ENCODE data around the gene NPM1.
"Not testable (repeated sequence)": the region's sequence is repeated elsewhere in the genome, so short reads cannot be mapped to it uniquely, and the experiment has no call there.

Gene NPM1, protein sequence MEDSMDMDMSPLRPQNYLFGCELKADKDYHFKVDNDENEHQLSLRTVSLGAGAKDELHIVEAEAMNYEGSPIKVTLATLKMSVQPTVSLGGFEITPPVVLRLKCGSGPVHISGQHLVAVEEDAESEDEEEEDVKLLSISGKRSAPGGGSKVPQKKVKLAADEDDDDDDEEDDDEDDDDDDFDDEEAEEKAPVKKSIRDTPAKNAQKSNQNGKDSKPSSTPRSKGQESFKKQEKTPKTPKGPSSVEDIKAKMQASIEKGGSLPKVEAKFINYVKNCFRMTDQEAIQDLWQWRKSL

DNA sequence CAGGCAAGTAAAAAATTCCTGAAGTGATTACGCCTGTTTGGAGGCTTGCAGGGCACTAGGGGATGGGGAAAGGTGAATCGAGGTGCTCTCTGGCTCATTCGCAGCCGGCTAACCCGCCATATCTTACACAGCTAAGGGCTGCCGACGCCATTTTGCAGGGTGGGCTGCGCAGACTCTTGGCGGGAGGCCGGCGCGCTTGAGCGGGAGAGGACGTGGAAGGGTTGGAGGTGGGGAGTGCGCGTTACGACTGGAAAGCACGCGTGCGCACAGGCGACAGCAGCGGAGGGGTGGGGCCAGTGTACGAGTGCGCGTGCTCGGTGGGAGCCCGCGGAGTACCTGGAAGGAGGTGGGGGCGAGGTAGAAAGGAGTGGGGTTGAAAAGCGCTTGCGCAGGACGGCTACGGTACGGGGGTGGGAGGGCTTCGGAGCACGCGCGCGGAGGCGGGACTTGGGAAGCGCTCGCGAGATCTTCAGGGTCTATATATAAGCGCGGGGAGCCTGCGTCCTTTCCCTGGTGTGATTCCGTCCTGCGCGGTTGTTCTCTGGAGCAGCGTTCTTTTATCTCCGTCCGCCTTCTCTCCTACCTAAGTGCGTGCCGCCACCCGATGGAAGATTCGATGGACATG lies at the start of gene NPM1:
Gene NPM1 (plus strand): TSS at position 505 of the 625 bp plus-strand sequence. CDS start 100 bp downstream, at position 605.
- peak; percentile 95 to 98 for DNase-seq (ENCODE audit: low read depth in 2 of 2)

DNA sequence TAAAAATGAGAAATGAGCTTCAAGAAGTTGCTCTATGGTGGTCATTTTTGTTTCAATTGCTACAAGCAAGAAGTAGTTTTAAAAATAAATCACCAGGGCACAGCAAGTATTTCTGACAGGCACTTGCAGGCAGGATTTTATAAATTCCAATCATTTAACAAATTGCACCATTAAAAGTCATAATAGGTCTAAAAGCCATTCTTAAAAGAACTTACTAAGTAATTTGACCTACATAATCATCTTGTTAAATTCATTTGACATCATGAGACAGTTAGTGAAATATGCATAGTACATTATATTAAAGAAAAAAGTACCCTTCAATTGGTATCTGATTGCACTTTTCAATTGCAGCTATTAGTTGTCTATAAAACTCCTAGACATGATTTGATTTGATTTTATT lies 47.6 kb upstream of the NPM1 start:
- DNase-seq (ENCODE audit: low read depth in 2 of 2), result no peak

DNA sequence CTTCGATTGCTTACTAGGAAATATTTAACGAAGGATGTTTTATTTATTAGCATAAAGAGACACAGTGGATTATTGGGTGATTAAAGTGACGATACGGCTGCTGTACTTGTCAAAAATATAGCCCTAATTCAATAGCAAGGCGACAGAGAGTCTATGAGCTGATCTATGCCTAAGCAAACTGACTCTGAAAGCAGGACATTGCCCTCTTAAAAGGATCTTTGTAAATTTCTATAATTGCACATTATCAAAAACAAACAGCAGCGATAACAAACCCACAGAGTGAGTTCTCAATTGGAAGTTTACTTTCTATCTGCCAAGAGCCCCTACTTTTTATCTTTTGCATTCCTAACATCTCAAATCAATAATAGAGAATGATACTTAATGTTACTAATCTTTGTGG lies 47.2 kb upstream of the NPM1 start:
- DNase-seq (ENCODE audit: low read depth in 2 of 2), result no peak

DNA sequence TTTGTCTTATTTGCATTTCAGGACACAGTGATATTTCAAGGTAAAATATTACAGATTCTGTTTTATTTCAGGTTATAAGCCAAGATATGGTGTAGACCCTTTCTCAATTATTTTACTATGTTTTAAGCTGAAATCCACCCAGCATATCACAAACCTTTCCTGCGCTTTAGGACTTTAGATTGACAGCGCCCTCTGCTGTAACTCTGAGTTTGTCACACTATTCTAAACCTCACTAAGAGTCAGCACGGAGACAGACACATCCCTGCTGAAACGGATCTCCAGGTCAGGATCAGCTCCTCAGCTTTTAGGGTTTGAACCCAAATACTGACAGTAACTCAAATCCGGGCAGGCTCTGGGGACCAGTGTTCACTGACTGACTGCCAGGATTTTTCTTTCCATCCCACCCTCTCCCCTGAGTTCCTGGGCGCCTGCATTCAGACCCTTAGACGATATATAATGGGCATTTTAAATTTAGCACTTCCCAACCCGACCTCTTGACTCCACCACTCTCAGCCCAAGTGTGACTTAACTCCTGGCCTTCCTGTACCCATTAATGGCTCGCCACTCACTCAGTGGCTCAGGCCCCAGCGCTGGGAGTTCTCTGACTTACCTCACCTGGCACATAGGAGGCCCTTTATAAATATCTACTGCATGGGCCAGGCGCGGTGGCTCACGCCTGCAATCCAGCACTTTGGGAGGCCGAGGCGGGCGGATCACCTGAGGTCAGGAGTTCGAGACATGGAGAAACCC lies 45.1 kb upstream of the NPM1 start:
- peak in 1 of 2 donors; percentile 2 for DNase-seq (ENCODE audit: low read depth in 2 of 2)

DNA sequence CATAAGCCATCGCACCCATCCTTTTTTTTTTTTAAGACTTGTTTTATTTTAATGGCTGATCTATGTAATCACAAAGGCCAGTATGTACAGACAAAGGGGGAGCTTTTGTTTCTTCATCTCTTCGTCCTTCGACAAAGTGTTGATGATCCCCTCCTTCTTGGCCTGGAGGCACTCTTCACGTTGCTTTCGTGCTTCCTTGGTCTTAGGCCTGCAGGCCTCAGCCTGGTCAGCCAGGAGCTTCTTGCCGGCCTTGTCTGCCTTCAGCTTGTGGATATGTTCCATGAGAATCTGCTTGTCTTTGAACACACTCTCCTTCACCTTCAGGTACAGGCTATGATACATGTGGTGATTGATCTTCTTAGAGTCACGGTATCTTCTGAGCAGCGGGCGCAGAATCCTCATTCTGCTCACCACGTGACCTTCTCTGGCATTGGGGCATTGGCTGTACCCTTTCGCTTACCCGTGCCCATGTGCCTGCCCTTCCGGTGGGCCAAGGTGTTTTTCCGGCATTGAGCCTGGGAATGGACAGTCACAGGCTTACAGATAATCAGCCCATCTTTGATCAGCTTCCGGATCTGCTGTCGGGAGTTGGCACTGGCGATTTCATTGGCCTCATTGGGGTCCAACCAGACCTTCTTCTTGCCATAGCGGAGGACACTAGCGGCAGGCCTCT lies 42.6 kb upstream of the NPM1 start:
- DNase-seq (ENCODE audit: low read depth in 2 of 2), result no peak

DNA sequence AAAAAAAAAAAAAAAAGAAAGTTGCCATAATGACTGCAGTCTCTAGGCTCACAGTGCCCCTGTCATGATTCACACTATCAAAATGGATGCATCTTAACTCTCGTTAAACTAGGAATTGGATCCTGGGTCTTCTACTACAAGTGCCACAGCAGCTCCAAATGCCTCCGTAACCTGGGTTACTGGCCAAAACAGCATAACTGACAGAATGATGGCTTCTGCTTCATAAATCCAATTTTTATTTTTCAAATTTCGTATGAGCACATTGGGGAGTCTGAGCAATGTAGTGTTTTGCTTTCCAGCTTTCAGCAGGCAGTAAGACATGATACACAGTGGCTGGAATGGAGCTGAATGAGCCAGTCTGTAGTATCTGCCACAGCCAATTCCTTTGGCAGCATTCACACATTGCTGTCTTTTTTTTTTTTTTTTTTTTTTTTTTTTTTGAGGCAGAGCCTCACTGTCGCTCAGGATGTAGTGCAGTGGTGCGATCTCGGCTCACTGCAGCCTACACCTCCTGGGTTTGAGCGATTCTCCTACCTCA lies 36.0 kb upstream of the NPM1 start:
- no peak for DNase-seq (ENCODE audit: low read depth in 2 of 2)

DNA sequence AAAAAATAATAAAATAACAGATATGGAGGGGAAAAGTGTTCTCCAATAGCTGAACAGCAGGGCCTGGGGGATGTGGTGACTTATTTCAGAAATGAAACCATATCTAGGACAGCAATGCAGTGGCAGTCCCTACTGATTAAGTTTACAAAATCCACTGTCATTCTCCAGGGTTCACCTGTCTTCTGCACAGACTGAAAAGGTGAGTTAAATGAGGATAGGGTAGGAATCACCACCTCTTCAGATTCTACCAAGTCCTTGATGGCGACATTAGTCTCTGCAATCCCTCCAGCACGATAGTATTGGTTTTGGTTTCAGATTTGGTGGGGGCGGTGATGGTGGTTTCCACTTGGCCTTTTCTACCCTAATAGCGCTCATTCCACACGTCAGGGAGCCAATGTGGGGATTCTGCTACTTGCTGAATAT lies 32.3 kb upstream of the NPM1 start:
- no peak for DNase-seq (ENCODE audit: low read depth in 2 of 2)

DNA sequence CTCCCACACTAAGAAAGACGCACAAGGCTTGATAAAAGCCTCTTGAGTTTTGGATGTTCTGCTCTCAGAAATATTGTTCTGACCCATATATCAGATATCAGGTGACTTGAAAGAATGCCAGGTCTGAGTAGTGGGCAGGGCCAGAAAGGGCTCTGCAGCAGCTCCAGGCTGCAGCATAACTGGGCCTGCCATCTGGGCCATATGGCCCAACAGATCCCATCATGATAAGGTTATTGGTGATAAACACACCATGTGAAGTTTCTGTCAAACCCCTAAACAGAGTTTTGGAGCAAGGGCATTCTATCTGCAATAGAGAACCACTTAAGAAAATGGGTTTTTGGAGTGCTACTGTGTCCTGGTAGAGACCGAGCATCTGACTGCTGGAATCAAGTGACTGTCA lies 29.8 kb upstream of the NPM1 start:
- DNase-seq (ENCODE audit: low read depth in 2 of 2), result no peak

DNA sequence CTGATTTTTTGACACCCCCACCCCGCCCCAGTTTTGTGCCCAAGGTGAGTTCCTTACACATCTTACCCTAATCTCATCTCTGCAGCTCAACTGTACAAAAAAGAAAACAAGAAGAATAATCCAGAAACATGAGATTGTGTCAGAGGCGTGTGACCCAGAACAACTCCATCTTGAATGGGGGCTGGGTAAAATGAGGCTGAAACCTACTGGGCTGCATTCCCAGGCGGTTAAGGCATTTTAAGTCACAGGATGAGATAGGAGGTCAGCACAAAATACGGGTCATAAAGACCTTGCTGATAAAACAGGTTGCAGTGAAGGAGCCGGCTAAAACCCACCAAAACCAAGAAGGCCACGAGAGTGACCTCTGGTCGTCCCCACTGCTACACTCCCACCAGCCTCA lies 26.5 kb upstream of the NPM1 start:
- not testable (repeated sequence) for DNase-seq (ENCODE audit: low read depth in 2 of 2)

DNA sequence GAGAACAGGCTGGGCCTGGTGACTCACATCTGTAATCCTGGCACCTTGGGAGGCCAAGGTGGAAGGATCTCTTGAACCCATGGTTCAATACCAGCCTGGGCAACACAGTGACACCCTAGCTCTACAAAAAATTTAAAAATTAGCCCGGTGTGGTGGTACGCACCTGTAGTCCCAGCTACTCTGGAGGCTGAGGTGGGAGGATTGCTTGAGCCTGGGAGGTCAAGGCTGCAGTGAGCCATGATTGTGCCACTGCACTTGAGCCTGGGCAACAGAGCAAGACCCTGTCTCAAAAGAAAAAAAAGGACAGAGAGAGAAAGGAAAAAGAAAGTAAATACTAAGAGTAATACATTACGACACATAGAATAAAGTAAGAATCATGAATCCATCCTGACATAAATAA lies 24.4 kb upstream of the NPM1 start:
- DNase-seq (ENCODE audit: low read depth in 2 of 2), result not testable (repeated sequence)

DNA sequence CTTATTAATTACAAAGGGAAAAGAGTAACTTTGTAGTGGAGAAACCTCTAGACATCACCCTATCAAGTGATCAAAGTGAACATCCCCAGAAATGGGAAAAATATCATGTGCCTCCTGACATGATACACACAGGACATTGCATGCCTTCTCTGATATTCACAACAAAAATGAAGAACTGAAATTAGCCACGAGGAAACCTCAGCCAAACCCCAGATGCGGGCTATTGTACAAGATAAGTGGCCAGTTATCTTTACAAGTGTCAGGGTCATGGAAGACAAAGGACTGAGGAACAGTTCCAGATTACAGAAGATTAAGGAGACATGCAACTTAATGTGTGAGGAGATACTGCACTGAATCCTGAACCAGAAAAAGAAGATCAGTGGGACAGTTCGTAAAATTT lies 23.8 kb upstream of the NPM1 start:
- DNase-seq (ENCODE audit: low read depth in 2 of 2), result no peak

DNA sequence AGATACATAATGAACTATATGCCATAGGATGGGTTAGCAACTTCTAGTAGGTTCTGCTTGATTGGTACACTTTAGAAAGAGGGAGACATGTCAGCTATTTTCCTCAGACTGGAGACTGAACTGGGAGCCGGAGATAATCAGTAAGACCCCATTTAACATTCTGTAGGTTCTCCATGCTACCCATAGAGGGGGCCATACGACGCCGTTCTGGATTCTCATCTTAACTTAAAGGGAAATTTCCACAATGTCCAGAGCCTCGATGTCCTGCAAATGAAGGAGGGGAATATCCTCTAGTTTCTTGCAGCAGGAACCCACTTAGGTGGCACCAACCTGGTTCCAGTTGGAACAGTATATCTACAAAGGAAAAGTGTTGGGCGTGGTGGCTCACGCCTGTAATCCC lies 22.3 kb upstream of the NPM1 start:
- DNase-seq (ENCODE audit: low read depth in 2 of 2), result no peak

DNA sequence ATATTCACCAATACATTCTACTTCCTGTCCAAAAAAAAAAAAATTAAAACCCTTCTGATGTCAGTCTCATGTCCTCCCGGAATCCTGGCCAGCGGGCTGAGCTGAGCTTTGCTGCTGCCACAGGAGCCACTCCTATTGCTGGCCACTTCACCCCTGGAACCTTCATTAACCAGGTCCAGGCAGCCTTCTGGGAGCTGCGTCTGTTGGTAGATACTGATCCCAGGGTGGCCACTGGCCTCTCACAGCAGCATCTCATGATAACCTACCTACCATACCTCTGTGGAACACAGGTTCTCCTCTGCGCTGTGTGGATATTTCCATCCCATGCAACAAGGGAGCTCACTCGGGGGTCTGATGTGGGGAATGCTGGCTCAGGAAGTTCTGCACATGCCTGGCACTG lies 21.0 kb upstream of the NPM1 start:
- DNase-seq (ENCODE audit: low read depth in 2 of 2), result no peak

DNA sequence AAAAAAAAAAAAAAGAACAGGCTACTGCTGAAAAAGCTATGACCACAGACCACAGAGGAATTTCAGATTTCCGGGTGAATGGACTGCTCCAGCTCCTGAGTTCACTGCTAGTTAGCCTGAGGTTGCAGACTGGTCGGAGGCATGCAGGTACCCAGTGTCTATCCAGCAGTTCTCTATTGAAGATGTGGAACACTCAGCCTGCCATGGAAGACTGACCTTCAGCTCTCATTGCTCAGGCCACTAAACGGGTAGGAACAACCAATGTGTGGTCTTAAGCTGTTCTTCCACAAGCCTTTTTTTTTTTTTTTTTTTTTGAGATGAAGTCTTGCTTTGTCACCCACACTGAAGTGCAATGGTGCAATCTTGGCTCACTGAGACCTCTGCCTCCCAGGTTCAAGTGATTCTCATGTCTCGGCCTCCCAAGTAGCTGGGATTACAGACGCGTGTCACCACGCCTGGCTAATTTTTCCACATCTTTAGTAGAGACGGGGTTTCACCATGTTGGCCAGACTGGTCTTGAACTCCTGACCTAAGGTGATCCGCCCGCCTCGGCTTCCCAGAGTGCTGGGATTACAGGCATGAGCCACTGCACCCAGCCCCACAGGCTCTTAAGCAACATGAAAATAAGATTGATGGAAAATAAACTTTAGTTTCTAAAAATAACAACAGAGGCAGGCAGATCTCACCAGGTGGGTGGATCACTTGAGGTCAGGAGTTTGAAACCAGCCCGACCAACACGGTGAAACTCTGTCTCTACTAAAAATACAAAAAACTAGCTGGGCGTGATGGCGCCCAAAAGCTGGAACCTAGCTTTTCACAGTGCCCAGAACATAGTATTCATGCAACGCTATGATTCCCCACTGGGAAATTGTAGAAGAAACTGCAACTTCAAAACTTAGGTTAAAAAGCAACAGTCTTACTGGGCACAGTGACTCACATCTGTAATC lies 20.0 kb upstream of the NPM1 start:
- DNase-seq (ENCODE audit: low read depth in 2 of 2), result no peak

DNA sequence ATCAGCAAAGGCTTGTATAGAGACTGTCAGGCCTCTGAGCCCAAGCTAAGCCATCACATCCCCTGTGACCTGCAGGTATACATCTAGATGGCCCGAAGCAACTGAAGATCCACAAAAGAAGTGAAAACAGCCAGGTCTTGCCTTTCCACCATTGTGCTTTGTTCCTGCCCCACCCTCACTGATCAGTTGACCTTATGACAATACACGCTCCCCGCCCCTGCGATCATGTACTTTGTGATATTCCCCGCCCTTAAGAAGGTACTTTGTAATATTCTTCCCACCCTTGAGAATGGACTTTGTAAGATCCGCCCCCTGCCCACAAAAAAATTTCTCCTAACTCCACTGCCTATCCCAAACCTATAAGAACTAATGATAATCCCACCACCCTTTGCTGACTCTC lies 18.6 kb upstream of the NPM1 start:
- DNase-seq (ENCODE audit: low read depth in 2 of 2), result no peak

DNA sequence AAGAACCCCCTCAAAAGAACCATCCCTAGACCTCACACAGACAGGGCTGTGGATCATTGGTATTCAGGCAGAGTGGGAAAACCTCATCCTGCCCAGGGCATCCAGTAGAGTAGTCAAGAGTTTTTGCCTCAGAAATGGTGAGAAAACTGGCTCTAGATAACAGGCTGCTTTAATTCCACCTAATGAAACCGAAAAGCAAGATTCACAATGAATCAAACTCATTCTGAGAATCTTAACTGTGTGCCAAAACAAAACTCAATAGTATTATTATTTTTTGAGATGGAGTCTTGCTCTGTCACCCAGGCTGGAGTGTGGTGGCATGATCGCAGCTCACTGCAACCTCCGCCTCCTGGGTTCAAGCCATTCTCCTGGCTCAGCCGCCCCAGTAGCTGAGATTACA lies 17.8 kb upstream of the NPM1 start:
- no peak for DNase-seq (ENCODE audit: low read depth in 2 of 2)

DNA sequence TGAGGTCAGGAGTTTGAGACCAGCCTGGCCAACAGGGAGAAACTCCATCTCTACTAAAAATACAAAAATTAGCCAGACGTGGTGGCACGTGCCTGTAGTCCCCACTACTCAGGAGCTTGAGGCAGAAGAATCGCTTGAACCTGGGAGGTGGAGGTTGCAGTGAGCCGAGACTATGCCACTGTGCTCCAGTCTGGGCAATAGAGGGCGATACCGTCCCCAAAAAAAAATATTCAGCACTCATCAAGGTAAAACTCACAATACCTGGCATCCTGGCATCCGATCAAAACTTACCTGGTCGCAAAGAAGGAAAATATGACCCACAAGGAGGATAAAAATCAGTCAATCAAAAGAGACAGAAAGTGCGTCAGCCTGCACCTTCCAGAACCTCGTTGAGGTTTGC lies 16.8 kb upstream of the NPM1 start:
- DNase-seq (ENCODE audit: low read depth in 2 of 2), result not testable (repeated sequence)

DNA sequence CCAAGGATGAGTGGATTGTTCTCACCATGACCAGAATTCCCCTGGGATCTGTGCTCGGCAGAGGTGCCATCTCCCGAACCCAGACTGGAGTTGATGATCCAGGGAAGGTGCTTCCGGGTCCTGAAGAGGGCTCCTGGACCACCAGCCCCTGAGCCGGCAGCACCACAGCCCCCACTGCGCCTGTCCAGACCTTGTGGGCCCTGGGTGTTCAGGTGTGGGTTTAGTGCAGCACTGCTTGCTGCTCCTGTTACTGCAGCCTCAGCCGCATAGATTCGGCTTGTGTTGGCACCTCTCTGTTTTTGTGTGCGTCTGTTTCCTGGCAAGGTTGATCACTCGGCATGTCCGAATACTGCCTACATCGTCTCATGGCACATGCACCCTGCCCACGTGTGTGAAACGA lies 16.3 kb upstream of the NPM1 start:
- no peak for DNase-seq (ENCODE audit: low read depth in 2 of 2)

DNA sequence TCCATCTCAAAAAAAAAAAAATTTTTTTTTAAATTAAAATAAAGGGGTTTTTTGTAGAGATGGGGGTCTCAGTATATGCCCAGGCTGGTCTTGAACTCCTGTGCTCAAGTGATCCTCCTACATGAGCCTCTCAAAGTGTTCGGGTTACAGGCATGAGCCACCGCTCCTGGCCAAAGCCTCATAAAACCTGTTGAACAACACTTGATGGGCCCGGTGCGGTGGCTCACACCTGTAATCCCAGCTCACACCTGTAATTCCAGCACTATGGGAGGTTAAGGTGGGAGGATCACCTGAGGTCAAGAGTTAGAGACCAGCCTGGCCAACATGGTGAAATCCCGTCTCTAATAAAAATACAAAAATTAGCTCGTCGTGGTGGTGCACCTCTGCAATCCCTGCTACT lies 7.7 kb upstream of the NPM1 start:
- no peak for DNase-seq (ENCODE audit: low read depth in 2 of 2)

DNA sequence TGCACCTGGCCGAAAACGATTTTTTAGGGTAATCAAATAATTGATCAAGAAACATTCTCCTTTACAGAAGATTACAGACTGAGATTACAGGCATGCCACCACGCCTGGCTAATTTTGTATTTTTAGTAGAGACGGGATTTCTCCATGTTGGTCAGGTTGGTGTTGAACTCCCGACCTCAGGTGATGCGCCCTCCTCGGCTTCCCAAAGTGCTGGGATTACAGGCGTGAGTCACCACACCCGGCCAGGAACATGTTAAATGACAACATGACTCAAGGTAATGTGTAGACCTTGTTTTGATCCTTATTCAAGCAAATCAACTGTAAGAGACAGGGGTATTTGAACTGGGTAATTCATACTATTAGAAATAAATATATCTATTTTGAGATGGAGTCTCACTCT lies 3.2 kb upstream of the NPM1 start:
- not testable (repeated sequence) for DNase-seq (ENCODE audit: low read depth in 2 of 2)

DNA sequence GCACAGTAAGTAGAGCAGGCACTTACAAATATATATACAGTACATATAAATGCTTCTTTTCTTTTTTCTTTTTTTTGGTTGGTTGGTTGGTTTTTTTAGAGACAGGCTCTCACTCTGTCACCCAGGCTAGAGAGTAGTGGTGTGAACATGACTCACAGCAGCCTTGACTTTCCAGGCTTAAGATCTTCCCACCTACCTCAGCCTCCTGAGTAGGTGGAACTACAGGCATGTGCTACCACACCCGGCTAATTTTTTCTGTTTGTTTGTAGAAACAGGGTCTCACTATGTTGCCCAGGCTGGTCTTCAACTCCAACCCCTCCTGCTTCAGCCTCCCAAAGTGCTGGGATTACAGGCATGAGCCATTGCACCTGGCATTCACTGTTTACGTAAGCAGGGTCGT lies 2.6 kb upstream of the NPM1 start:
- DNase-seq (ENCODE audit: low read depth in 2 of 2), result not testable (repeated sequence)

Measured in stimulated activated CD4-positive, alpha-beta T cell treated with anti-CD3 and anti-CD28 coated beads, Interleukin-1b, Interleukin-23, amount 100 ng/mL, for 4 hours (primary cell).